HG03521 (cell line): Measurements from ENCODE around the gene PGLYRP3.

ENCODE experiments used
- ATAC-seq: cut with Tn5 transposase; IDR thresholded peaks from one replicate; pipeline ENCODE4 v1.9.1; 2021; ENCODE audit warnings: mild to moderate bottlenecking, moderate library complexity; ENCODE audit not compliant: unreplicated experiment

PGLYRP3 gene

GRCh38 chr1:153262462-153263157 lies 50.1 kb downstream of the PGLYRP3 start:
- no peak for ATAC-seq

- no peak for ATAC-seq
These were observed 50.7 kb downstream of the PGLYRP3 start for GRCh38 chr1:153262070-153262366.

DNA sequence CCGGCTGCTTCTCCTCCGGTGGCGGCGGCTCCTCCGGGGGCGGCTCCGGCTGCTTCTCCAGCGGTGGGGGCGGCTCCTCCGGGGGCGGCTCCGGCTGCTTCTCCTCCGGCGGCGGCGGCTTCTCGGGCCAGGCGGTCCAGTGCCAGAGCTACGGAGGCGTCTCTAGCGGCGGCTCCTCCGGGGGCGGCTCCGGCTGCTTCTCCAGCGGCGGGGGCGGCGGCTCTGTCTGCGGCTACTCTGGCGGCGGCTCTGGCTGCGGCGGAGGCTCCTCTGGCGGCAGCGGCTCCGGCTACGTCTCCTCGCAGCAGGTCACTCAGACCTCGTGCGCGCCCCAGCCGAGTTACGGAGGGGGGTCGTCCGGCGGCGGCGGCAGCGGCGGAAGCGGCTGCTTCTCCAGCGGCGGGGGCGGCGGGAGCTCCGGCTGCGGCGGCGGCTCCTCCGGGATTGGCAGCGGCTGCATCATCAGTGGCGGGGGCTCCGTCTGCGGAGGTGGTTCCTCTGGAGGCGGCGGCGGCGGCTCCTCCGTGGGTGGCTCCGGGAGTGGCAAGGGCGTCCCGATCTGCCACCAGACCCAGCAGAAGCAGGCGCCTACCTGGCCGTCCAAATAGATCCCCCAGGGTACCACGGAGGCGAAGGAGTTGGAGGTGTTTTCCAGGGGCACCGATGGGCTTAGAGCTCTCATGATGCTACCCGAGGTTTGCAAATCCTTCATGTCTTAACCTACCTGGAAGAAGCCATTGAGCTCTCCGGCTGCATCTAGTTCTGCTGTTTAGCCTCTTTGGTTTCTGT lies 51.3 kb downstream of the PGLYRP3 start:
- no peak for ATAC-seq

DNA sequence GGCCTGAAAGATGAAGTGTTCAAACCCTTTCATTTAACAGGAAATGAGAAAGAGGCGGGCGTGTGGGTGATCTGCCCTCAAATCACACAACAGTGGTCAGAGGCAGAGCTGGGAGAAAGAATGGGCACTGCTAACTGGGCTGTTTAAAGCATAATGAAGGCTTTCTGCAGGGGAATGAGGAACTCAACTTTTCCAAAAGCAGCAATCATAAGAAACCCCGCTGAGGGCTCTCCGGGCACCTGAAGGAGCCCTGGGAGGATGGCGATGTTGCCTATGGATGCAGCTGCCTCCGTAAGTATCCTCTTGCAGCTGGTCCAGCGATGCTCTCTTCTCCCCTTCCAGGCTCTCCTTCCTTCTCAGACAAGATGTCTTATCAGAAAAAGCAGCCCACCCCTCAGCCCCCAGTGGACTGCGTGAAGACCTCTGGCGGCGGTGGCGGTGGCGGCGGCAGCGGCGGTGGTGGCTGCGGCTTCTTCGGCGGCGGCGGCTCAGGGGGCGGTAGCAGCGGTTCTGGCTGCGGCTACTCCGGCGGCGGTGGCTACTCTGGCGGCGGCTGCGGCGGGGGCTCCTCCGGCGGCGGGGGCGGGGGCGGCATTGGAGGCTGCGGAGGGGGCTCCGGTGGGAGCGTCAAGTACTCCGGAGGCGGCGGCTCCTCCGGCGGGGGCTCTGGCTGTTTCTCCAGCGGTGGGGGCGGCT lies 52.0 kb downstream of the PGLYRP3 start:
- no peak for ATAC-seq

DNA sequence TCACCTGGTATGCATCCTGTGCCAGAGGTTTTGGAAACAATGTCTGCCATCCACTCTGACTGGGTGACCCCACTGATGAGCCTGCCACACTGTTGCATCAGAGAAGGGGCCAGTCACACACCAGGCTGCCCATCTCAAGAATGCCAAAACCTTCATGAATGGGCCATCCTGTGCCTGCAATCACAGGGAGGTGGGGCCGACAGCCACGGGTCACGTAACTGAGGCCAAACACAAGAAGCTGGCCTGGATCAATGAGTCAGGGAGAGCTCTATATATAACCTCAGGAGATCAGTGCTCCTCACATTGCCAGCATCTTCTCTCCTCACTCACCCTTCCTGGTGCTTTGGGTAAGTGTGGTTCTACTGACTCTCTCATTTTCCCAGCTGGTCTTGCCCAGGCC lies 53.4 kb downstream of the PGLYRP3 start, which contains the start of gene LORICRIN:
TSS of gene LORICRIN (plus strand) at position 301 of the 400 bp plus-strand sequence. CDS start 1,263 bp downstream, outside the sequence.
- no peak for ATAC-seq

- no peak for ATAC-seq
These were observed 59.1 kb downstream of the PGLYRP3 start for GRCh38 chr1:153253693-153254092.

- no peak for ATAC-seq
These were observed 59.7 kb downstream of the PGLYRP3 start for GRCh38 chr1:153253076-153253475.

GRCh38 chr1:153251988-153252387 lies 60.8 kb downstream of the PGLYRP3 start:
- no peak for ATAC-seq

DNA sequence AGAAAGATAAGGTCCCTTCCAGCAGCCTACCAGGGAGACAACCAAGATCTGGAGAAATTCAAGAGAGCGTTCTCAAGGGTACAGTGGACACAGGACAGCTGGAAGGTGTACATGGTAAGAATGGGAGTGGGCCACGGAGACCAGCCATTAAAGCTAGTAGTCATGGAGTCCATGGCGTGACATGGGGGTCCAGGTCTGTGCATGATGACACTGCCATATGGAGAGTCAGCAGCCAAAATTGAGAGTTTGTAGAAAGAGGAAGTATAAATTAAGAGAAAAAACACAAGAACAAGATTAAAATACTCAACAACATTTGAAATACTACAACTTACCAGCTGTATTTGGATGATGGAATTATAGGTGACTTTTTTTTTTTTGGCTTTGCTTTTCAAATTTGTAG lies 61.2 kb downstream of the PGLYRP3 start:
- no peak for ATAC-seq

GRCh38 chr1:153251087-153251486 lies 61.7 kb downstream of the PGLYRP3 start:
- ATAC-seq, result no peak

- ATAC-seq, result no peak
These were observed 62.6 kb downstream of the PGLYRP3 start for GRCh38 chr1:153250166-153250565.

GRCh38 chr1:153248176-153248879 lies 64.4 kb downstream of the PGLYRP3 start:
- ATAC-seq, result no peak
